NCI-H748 (cell line): ENCODE measurements around the gene HOXC4.

Experiments used
- DNase-seq: peaks from one replicate; lab custom pipeline; 2025; ENCODE audit not compliant: unreplicated experiment; lab: John Stamatoyannopoulos, UW

Gene HOXC4

DNA sequence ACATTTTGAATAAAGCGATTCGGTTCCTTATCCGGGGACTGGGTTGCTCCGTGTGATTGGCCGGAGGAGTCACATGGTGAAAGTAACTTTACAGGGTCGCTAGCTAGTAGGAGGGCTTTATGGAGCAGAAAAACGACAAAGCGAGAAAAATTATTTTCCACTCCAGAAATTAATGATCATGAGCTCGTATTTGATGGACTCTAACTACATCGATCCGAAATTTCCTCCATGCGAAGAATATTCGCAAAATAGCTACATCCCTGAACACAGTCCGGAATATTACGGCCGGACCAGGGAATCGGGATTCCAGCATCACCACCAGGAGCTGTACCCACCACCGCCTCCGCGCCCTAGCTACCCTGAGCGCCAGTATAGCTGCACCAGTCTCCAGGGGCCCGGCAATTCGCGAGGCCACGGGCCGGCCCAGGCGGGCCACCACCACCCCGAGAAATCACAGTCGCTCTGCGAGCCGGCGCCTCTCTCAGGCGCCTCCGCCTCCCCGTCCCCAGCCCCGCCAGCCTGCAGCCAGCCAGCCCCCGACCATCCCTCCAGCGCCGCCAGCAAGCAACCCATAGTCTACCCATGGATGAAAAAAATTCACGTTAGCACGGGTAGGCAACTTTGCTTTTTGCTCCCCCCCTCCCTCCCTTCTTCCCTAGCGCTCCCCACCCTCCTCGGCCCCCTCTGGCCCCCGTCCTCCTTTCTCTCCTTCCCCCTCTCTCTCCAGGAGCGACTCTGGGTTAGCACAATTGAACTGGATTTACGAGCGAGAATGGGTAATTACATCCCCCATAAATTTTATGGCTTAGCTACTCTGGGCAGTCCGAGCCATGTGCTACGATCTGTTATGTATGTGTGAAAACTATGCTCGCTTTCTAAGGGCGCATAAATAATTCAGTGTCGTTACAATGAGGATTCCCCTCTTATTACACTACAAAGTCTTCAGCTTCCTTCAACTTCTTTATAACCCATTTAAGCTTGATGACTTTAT is at the start of gene HOXC4:
Gene HOXC4, plus strand, starts transcription at position 85 of the 991 bp plus-strand sequence. Its CDS starts 88 bp downstream, at position 173.
- DNase-seq: peak; percentile 70

DNA sequence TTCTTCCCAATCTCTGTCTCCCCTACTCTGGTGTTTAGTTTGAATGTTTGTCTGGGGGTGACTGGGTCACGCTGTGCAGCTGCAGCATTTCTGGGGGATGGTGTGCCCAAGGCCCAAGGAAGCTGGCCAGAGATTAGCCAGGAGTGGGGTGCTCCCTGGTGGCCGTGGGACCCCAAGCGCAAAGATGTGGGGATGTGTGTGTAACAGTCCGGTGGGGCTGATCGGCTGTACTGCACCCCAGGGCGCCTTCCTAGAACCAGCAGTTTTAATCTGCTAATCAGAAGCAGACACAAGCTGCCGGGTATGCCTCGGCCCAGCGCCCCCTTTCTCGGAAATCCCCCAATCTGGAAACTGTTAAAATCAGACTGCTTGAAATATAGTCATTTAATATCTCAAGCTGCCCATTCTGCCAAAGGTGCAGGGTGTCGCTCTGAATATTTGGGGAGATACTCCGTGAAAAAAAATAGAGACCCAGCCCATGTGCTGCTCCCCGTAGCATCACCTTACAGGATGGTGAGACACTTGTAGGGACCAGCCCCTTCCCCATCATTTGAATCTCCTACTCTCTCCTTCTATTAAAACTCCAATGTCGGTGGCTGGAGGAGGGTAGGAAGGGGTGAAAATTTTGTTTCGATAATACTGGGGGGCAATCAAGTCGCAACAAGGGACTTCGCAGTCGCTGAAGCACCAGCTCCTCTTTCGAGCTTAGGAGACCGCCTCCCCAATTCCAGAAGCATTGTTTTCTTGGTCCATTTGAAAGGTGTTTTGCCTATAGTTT is 49.4 kb upstream of the HOXC4 start:
- DNase-seq: no peak

DNA sequence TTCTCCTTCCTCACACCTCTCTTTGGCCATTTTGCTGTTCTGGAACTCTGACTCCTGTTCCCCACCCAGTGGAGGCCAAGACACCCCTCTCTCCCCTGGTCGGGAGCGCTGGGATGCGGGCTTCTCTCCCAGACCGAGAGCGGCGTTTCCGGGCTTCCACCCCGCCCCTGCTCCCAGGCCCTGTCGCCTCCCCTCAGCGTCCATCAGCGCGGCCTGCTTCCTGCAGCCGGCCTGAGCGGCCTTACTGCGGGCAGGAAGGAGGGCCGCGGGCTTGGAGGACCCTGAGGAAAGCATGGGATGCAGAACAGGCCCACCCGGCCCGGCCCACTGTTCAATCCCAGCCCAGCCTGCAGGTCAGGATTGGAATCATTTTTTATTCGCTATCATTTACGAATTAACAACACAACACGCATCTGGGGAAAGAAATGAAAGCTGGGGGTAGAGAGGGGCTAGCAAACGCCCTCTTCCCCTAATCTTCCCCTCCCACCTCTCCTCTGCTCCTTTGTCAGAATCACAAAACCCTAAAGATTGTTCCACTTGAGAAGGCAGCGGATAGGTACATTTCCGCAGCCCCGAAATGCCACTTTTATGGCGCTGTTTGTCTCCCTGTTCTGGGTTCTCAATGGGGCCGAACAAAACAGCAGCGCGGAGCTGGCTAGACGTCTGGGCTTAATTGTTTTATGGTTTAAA is 48.6 kb upstream of the HOXC4 start:
- no peak for DNase-seq

DNA sequence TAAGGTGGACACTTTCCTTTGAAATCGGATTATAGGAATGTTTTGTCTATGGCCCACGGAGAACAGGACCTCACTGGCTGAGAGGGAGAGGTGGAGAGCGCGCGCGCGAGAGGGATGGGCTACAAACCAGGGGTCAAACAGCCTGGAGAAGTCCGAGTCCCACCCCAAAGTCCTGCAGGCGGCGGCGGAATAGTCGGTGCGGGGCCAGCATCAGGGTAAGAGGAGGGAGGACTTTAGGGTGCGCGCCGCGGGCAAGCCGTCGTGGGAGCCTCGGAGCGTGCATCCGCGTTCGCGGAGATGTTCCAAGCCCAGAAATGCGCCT is 48.1 kb upstream of the HOXC4 start:
- peak; percentile 37 for DNase-seq

DNA sequence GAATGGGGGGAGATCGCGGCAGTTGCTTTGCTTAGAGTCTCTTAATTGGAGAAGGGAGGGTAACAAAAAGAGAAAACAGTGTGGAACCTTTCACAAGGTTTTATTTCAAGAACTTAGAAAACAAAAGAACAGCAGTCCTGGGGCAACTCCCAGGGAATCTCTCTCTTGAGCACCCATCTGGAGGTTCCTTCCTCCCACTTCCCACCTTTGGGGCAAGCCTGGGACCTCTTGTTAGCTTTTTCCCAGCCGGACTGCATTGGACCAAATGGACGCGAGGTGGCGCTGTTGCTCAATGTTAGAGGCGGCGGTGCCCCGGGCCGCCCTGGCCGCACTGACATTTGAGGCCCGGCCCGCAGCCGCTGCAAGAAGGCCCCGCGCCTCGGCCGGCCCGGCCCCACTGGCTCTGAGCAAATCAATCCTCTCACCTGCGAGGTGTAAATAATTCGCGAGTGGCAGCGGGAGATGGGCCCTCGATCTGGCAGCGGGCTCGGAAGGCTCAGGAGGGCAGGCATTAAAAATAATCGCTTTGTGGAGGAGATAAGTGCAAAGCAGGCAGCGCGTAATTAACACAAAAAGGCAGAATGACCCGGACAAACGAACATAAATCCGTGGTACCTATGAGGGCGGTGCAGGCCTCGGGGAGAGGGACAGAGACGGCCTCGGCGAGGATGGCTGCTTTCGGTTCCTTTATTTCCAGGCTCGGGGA is 47.6 kb upstream of the HOXC4 start:
- DNase-seq: peak; percentile 78

DNA sequence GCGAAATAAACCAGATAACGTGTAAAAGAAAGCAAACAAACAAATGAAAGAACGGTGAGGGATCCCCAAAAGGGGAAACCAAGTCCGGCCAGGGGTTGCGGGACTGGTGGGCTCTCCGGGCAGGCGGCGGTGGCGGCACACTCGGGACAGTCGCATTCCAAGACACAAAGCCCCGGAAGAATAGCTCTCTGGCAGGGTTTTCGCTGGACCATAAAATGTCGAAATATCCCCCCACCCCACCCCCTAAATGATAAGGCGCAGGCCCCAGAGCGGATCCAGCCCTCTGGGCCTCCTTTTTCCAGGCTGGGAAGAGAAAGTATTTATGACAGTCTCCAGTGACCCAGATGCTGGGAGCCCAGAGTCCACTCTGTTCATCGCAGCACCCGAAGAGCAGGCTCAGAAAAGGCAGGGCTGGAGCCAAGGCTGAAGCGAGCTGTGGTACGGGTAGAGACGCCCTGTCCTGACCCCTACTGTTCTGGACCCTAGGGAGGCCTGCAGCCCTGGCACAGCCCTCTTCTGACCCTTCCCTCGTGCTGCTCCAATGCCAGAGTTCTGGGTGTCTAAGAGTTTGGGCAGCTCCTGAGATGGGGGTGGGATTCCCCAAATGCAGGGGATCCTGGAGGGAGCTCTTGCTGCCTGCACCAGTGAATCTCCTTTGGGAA is 46.9 kb upstream of the HOXC4 start:
- DNase-seq: no peak

DNA sequence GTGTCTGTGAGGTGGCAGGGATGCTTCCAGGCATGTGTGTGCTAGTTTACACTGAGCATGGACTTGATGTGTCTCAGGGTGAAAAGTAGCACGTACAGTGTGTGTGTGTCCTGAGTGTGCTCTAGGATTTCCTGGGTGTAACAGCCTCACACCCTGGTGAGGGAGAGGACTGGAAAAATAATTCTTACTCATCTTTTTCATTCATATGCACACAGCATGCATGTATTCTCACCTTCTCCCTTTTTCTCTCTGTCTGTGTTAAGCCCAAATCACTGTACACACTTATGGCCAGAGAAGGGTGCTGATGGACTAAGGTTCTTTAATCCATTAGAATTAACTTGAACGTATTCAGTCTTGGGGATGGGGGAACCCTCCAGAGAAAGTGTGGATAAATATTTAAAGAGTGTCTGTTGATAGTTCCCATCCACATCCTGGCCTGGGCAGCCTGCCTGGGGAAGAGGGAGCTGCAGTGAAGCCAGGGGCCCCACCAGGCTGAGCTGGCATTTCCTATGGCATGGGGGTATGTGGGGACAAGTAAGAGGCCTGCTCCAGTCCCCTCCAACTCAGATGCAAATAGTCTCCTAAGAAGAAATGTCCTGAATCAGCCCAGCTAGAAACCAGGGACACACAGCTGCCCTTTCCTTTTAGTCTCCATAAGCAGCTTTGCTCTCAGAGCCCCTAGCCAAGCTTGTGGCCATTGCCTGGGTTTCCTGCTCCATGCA is 45.9 kb upstream of the HOXC4 start:
- DNase-seq: no peak

DNA sequence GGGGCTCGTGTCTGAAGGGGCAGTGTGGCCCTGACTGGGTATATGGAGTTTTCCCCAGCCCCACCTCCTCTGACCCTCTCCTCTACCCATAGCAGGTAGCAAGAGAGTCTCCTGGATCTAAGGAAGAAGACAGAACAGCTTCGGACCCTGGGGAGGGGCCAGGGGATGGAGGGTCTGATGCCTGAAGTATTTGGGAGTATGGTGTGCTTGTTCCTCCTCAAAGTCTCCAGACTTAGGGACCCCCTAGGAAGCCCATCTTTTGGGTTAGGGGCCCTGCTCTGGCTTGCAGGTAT is 45.4 kb upstream of the HOXC4 start:
- DNase-seq: no peak

DNA sequence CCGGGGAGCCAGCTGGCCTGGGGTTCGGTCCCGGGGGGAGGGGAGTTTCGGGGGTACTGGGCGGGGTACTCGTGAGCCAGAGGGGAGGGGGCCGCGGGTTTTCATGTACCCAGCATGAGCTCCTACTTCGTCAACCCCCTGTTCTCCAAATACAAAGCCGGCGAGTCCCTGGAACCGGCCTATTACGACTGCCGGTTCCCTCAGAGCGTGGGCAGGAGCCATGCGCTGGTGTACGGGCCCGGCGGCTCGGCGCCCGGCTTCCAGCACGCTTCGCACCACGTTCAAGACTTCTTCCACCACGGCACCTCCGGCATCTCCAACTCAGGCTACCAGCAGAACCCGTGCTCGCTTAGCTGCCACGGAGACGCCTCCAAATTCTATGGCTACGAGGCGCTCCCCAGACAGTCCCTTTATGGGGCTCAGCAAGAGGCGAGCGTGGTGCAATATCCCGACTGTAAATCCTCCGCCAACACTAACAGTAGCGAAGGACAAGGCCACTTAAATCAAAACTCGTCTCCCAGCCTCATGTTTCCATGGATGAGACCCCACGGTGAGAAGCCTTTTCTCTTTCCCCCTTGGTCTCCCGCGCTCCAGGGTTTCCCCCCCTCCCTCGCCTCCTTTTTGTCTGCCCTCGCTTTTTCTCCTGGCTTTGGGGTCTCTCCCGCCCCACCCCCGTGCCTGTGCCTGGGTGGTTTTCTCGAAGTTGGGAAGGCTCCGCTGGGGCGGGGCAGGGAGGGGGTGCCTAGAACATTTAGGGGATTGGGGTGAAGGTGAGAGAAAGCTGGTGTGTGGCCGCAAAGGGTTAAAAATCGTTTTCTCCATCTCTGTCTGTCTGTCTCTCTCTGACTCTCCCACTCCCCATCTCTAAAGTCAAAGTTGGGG is 44.2 kb upstream of the HOXC4 start:
- DNase-seq: peak; percentile 56

DNA sequence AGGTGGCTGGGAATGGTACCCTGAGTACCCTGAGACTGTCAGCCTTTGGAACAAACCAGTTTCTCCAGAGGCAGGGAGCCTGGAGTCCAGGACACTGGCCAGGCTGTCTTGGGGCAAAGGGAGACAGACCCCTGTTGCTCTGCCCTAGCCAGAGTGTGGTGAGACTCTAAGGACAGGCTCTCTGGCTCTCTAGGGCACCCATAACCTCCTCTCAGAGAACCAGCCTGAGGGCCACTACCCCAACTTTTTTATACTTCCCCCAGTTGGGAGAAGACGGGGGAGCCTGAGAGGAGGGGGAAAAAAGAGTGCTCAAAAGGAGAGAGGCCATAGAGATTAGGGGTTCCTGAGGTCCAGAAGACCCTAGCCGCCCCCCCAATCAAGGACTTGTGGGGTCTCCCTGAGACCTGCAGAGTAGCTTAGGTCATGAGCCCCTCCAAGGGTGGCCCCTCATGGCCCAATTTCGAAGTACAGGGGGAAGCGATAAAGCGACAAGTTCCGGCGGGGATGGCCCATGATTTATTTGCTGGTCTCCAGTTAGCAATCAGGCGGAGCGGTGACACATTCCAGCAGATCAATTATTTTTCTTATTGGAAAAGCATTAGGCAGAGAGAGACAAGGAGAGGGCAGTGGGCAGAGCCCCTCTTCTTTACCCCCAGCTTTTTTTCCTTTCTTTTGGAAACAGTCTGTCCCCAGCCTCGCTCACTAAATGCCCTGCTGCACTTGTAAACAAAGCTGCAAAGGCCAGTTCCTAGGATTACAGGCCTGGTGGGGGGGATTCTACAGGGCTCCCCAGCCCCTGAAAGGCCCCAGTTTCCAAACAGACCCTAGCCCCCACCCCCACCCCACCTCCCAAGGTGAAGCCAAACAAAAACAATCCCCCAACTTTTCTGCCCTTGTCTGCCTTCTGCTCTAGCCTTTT is 43.3 kb upstream of the HOXC4 start:
- no peak for DNase-seq

DNA sequence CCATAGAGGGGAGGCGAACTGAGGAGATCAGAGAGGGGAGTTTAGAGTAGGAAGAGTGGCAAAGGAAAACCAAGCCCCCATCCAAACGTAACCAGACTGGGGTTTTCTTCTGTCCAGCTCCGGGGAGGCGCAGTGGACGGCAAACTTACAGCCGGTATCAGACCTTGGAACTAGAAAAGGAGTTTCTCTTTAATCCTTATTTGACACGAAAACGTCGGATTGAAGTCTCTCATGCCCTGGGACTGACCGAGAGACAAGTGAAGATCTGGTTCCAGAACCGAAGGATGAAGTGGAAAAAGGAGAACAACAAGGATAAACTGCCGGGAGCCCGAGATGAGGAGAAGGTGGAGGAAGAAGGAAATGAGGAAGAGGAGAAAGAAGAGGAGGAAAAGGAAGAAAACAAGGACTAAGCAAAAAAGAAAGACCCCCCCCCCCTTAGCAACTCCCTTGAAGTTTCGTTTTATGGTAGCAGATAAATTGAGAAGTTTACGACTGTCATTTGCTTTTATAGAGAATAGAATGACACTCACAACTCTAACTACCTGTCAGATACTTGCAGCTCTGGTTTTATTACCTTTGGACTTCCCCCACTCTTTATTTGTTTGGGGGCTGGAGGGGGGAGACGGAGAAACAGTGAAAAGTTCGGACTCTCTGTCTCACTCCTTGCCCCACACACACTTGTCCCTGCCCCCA is 42.5 kb upstream of the HOXC4 start:
- DNase-seq: no peak

DNA sequence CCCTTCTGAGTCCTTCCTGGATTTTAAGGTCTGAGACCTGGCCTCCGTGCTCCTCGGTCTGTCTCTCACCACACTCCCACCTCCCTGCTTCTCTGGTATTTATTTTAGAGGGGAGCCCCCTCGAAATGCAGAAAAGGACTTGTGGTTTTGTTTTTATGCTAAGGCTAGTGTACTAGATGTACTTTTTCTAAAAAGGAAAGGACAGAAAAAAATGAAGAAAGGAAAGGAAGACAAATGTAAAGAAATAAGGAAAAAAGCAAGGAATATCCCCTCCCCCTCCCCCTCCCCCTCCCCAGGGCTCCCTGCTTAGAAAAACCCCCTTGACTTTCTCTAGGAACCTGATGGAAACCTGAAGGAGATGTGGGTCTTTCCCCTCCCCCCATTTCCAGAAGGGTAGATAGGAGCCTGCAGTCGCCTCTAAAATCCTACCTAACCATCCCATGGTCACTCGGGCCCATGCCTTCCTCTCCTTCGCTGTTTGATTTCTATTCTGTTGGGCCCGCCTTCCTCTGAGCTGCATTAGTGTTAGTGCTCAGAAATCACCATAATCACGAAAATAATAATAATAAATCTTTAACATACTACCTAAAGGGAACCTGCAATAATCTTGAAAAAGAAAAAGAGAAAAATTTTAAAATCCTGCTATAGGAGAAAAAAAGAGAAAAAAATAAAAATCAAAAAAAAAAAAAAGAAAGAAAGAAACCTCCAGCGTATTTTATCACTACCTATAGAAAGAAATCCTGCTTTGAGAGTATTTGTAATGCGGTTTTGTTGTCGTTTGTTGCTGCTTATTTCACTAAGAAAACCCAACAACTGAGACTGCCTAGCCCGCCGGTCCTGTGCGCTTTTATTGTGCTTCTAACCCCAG is 41.7 kb upstream of the HOXC4 start:
- DNase-seq: no peak

DNA sequence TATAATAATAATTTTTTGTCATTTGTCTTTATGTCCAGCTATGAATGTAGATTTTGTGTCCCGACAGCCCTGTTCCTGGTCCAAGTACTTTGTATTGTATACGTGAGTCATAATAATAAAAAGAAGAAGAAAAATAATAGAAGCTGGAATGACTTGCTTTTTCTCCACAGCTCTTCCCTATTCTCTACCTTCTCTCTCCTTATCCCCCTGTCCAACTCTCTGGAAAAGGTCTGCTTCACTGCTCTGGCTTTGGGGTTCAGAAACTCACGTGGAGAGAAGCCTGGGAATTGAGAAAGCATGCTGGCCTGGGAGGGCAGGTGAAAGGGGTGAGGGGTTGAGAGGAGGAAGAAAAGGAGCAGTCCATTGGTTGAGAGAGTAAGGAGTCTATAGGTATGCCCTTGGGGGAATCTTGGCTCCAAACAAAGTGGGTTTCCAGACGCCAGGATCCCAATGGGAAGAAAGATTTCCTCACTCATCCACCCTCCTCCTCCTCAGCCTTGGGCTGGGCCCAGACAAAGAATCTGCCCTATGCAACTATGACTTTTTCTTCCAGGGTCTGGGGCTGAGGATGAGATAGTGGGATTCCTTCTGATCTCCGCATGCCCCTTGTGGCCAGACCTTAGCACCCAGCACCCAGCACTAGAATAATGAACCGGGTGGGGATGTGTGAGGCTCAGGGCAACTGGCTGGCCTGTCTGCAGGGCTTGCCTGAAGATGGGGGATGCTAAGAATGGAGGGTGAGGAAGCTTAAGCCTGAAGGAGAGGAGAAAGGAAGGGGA is 40.8 kb upstream of the HOXC4 start:
- no peak for DNase-seq

DNA sequence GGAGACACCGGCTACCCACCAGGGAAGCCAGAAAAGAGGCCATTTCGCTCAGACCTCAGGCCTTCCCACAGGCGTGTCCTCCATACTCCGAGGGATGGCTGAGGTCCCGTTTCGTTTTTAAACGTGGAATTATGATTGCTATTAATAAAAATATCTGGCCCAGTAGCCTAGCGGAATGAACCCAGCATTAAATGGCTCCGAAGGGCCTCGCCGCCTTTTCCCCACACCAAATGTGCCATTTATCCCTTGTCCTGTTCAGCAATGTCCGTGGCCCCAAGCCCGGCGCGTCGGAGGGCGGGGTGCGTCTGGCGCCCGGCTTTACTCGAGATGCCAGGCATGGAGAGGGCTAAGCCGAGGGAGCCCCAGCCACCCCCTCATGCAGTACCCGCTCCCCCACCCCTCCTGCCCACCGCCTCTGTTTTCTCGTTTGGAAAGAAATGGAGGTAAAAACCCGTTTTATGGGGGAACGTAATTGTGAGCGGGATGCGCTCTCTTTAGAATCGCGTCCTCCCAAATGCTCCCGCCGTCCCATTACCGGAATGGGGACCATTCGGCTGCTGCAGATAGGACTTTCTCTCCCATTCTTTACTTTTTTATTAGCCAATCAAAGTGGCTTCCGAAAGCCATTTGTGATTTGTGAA is 39.1 kb upstream of the HOXC4 start:
- no peak for DNase-seq
